PFSK-1 (cell line): ENCODE data around the gene STAMBPL1.

Experiments
- FOXP2 ChIP-seq: optimal IDR thresholded peaks from 2 replicates; pipeline ENCODE3; 2011; ENCODE audit warnings: borderline replicate concordance, control low read depth, inconsistent platforms; ENCODE audit not compliant: insufficient read depth; ENCODE audit errors: extremely low read length, extremely low read depth
- POLR2AphosphoS5 ChIP-seq: IDR thresholded peaks from 2 replicates; pipeline ENCODE4 v1.6.1; 2012; ENCODE audit warnings: low read depth, mild to moderate bottlenecking, control low read depth, low read length, moderate library complexity
- REST ChIP-seq, 2 experiments: IDR thresholded peaks; 2 replicates each; pipeline versions ENCODE4 v1.6.1 to v1.8.0; 2011 to 2012; ENCODE audit warnings: low read depth in 2 of 2, low read length in 2 of 2, control low read depth in 1 of 2, inconsistent platforms in 1 of 2, mild to moderate bottlenecking in 1 of 2, moderate library complexity in 1 of 2; ENCODE audit not compliant: insufficient read depth in 1 of 2
- SIN3A ChIP-seq: IDR thresholded peaks from 2 replicates; pipeline ENCODE4 v1.6.1; 2012; ENCODE audit warnings: mild to moderate bottlenecking, low read length, moderate library complexity, borderline replicate concordance; ENCODE audit not compliant: insufficient read depth
- TAF1 ChIP-seq: IDR thresholded peaks from 2 replicates; pipeline ENCODE4 v1.6.1; 2012; ENCODE audit warnings: low read length, control low read depth, borderline replicate concordance; ENCODE audit not compliant: insufficient read depth

STAMBPL1 gene

GRCh38 chr10:88875081-88875480, 5.0 kb upstream of the STAMBPL1 start:
- TF ChIP-seq SIN3A (no peak), TAF1 (no peak), FOXP2 (no peak), POLR2AphosphoS5 (no peak), REST (IDR thresholded peaks at IDR 0.05; ENCODE audit: insufficient read depth in 1 of 2, low read depth in 2 of 2, low read length in 2 of 2) (no peak)

GRCh38 chr10:88877298-88877697, 2.7 kb upstream of the STAMBPL1 start:
- TF ChIP-seq REST (IDR thresholded peaks at IDR 0.05; ENCODE audit: insufficient read depth in 1 of 2, low read depth in 2 of 2, low read length in 2 of 2), result no peak
- TF ChIP-seq FOXP2, result no peak
- no peak for TF ChIP-seq TAF1
- TF ChIP-seq SIN3A, result no peak
- no peak for TF ChIP-seq POLR2AphosphoS5

GRCh38 chr10:88880282-88881076, 434 bp downstream of the STAMBPL1 start:
- TF ChIP-seq TAF1 (no peak), FOXP2 (peak; percentile 77), POLR2AphosphoS5 (no peak), REST (IDR thresholded peaks at IDR 0.05; ENCODE audit: insufficient read depth in 1 of 2, low read depth in 2 of 2, low read length in 2 of 2) (no peak), SIN3A (no peak)

- TF ChIP-seq SIN3A (no peak), REST (IDR thresholded peaks at IDR 0.05; ENCODE audit: insufficient read depth in 1 of 2, low read depth in 2 of 2, low read length in 2 of 2) (no peak), TAF1 (no peak), FOXP2 (no peak), POLR2AphosphoS5 (no peak)
Observed at GRCh38 chr10:88881320-88881719, 1.3 kb downstream of the STAMBPL1 start.
